Fibroblast of pulmonary artery (primary cell): Measurements from ENCODE around the gene CD52.

Experiments used
- DNase-seq: peaks from one replicate; pipeline ENCODE4 v3.0.0-alpha.2; 2010; ENCODE audit warnings: low read depth
- H3K4me3 ChIP-seq: replicated peaks from 2 replicates; pipeline ENCODE4 v1.5.1; 2011; ENCODE audit warnings: low read depth, mild to moderate bottlenecking, control low read depth, low read length, moderate library complexity
- TF ChIP-seq, protein P1 (sequence below): IDR thresholded peaks from 2 replicates; pipeline ENCODE4 v1.5.1; 2011; ENCODE audit warnings: mild to moderate bottlenecking, control low read depth, low read length, inconsistent platforms; ENCODE audit errors: missing control alignments

CD52 gene

DNA sequence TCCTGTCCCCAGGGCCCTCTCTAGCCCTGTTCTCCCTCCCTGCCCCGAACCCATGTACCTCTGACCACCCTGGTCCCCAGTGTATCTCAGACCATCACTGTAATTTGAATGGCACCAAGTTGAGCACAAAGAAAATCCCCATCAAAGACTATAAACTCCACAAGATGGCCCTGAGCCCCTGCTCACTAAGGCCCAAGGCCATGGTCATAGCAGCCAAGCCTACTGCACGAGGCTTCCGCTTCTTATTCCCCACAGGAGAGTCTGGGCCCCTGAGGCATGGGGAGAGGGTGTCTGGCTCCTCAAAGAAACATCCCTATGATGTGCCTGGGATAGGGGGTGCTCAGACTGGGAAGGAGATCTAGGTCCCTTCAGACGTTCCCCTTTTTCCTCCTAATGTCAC lies 50.2 kb downstream of the CD52 start:
- TF ChIP-seq, protein P1, sequence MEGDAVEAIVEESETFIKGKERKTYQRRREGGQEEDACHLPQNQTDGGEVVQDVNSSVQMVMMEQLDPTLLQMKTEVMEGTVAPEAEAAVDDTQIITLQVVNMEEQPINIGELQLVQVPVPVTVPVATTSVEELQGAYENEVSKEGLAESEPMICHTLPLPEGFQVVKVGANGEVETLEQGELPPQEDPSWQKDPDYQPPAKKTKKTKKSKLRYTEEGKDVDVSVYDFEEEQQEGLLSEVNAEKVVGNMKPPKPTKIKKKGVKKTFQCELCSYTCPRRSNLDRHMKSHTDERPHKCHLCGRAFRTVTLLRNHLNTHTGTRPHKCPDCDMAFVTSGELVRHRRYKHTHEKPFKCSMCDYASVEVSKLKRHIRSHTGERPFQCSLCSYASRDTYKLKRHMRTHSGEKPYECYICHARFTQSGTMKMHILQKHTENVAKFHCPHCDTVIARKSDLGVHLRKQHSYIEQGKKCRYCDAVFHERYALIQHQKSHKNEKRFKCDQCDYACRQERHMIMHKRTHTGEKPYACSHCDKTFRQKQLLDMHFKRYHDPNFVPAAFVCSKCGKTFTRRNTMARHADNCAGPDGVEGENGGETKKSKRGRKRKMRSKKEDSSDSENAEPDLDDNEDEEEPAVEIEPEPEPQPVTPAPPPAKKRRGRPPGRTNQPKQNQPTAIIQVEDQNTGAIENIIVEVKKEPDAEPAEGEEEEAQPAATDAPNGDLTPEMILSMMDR = no peak
- DNase-seq = no peak
- H3K4me3 ChIP-seq = no peak overlapping the region

DNA sequence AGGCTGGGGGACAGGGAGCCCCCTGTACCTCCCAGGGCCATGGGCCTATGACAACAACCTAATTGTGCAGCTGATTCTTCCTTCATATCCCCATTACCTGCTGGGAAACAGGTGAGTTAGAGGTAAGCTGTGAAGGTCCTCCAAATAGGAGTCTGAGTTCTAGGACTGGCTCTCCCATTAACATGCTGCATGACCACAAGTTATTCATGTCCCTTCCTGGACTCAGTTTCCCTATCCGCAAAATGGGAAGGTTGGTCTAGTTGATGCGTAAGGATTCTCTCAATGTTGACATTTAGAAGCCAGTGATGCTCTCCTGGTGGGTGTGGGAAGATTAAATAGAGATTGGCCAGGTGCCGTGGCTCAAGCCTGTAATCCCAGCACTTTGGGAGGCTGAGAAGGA lies 50.7 kb downstream of the CD52 start:
- TF ChIP-seq, protein P1 = no peak
- no peak for DNase-seq
- H3K4me3 ChIP-seq = no peak overlapping the region
